GM19452 (cell line): ENCODE data around the gene EXOC3L1.

Source experiments
- ATAC-seq: cut with Tn5 transposase; IDR thresholded peaks from one replicate; pipeline ENCODE4 v1.9.1; 2021; ENCODE audit not compliant: unreplicated experiment

EXOC3L1 gene

GRCh38 chr16:67190041-67190440 lies at the start of gene EXOC3L1:
TSS of gene EXOC3L1 (minus strand) at chr16:67190136. CDS start at chr16:67189676, 460 bp downstream.
- no peak for ATAC-seq

GRCh38 chr16:67238806-67239470 lies 49.0 kb upstream of the EXOC3L1 start:
- no peak for ATAC-seq

GRCh38 chr16:67238278-67238575 lies 48.3 kb upstream of the EXOC3L1 start:
- no peak for ATAC-seq

GRCh38 chr16:67237396-67238277 lies 47.7 kb upstream of the EXOC3L1 start:
- ATAC-seq: no peak

GRCh38 chr16:67236563-67237395 lies 46.8 kb upstream of the EXOC3L1 start:
- no peak for ATAC-seq

GRCh38 chr16:67235816-67236562 lies 46.1 kb upstream of the EXOC3L1 start:
- ATAC-seq: no peak

- ATAC-seq: no peak
Observed at GRCh38 chr16:67234180-67234597, 44.3 kb upstream of the EXOC3L1 start.

GRCh38 chr16:67233596-67233995 lies 43.7 kb upstream of the EXOC3L1 start:
- no peak for ATAC-seq

GRCh38 chr16:67230809-67231660 lies 41.1 kb upstream of the EXOC3L1 start:
- ATAC-seq: no peak

GRCh38 chr16:67229906-67230808 lies 40.2 kb upstream of the EXOC3L1 start:
- no peak for ATAC-seq

GRCh38 chr16:67228905-67229304 lies 39.0 kb upstream of the EXOC3L1 start:
- no peak for ATAC-seq

GRCh38 chr16:67228034-67228785 lies 38.3 kb upstream of the EXOC3L1 start:
- no peak for ATAC-seq

GRCh38 chr16:67227567-67227921 lies 37.6 kb upstream of the EXOC3L1 start:
- ATAC-seq: no peak

- ATAC-seq: peak; percentile 93
Observed at GRCh38 chr16:67226804-67227566, 37.0 kb upstream of the EXOC3L1 start, which contains the start of gene TMEM208. TSS of gene TMEM208 (plus strand) at chr16:67227130. CDS start at chr16:67227219, 89 bp downstream.

GRCh38 chr16:67226295-67226803 lies 36.4 kb upstream of the EXOC3L1 start:
- no peak for ATAC-seq

- no peak for ATAC-seq
Observed at GRCh38 chr16:67223992-67224391, 34.1 kb upstream of the EXOC3L1 start.
